UCSD-AML1 (cell line): ENCODE measurements around the gene MCF2L.
"Not testable (repeated sequence)": the region's sequence is repeated elsewhere in the genome, so short reads cannot be mapped to it uniquely, and the experiment has no call there.

Experiments
- DNase-seq: peaks from one replicate; lab custom pipeline; 2025; ENCODE audit not compliant: unreplicated experiment; lab: John Stamatoyannopoulos, UW

MCF2L gene

GRCh38 chr13:113028336-113029060, 59.5 kb downstream of the MCF2L start:
- DNase-seq = no peak

- no peak for DNase-seq
Measured at GRCh38 chr13:113029061-113029445, 60.0 kb downstream of the MCF2L start.

- peak; percentile 52 for DNase-seq
Measured at GRCh38 chr13:113029487-113030258, 60.7 kb downstream of the MCF2L start.

- not testable (repeated sequence) for DNase-seq
Measured at GRCh38 chr13:113030259-113030640, 61.2 kb downstream of the MCF2L start.

- DNase-seq = no peak
Measured at GRCh38 chr13:113031465-113031864, 62.5 kb downstream of the MCF2L start.

- DNase-seq = no peak
Measured at GRCh38 chr13:113032291-113032690, 63.3 kb downstream of the MCF2L start.

- no peak for DNase-seq
Measured at GRCh38 chr13:113033054-113033850, 64.2 kb downstream of the MCF2L start.

- DNase-seq = no peak
Measured at GRCh38 chr13:113034451-113035212, 65.6 kb downstream of the MCF2L start.

GRCh38 chr13:113035213-113035800, 66.3 kb downstream of the MCF2L start:
- DNase-seq = no peak

GRCh38 chr13:113036401-113036800, 67.4 kb downstream of the MCF2L start:
- DNase-seq = no peak

GRCh38 chr13:113040031-113040430, 71.0 kb downstream of the MCF2L start:
- DNase-seq = no peak

- DNase-seq = no peak
Measured at GRCh38 chr13:113040597-113041292, 71.7 kb downstream of the MCF2L start.

- DNase-seq = no peak
Measured at GRCh38 chr13:113041293-113041690, 72.3 kb downstream of the MCF2L start.

- no peak for DNase-seq
Measured at GRCh38 chr13:113041896-113042295, 72.9 kb downstream of the MCF2L start.

- DNase-seq = no peak
Measured at GRCh38 chr13:113042456-113042855, 73.4 kb downstream of the MCF2L start.

GRCh38 chr13:113043001-113043630, 74.1 kb downstream of the MCF2L start:
- DNase-seq = no peak

GRCh38 chr13:113043931-113044330, 74.9 kb downstream of the MCF2L start:
- no peak for DNase-seq

- no peak for DNase-seq
Measured at GRCh38 chr13:113044391-113045114, 75.5 kb downstream of the MCF2L start.
